Karpas-422 (cell line): ENCODE data around the gene SPACDR. TPM values are rescaled to one million over a fixed set of nuclear protein-coding genes. Genes with fewer than 3 reads are reported as not detected.

Experiments used
- DNase-seq: peaks from one replicate; pipeline ENCODE4 v3.0.0-alpha.2; 2015
- H2AFZ ChIP-seq: fragments of 200-600 bp; sonication (generic); 2 replicates; pipeline ENCODE4 v1.6.1; 2014; ENCODE audit warnings: antibody characterized with exemption, low read length, mixed read lengths
- H3K27ac ChIP-seq: fragments of 200-600 bp; sonication (generic); 2 replicates; pipeline ENCODE4 v1.5.1; 2014; ENCODE audit warnings: mild to moderate bottlenecking, low read length, moderate library complexity
- H3K27me3 ChIP-seq: fragments of 200-600 bp; sonication (generic); 2 replicates; pipeline ENCODE4 v1.6.1; 2014; ENCODE audit warnings: low read length, mixed read lengths
- H3K36me3 ChIP-seq: fragments of 200-600 bp; sonication (generic); 2 replicates; pipeline ENCODE4 v1.6.1; 2014; ENCODE audit warnings: low read length, mixed read lengths; ENCODE audit not compliant: insufficient read depth
- H3K4me1 ChIP-seq: fragments of 200-600 bp; sonication (generic); 2 replicates; pipeline ENCODE4 v1.6.1; 2014; ENCODE audit warnings: mild to moderate bottlenecking, low read length, mixed read lengths
- H3K4me2 ChIP-seq: fragments of 200-600 bp; sonication (generic); 2 replicates; pipeline ENCODE4 v1.6.1; 2014; ENCODE audit warnings: low read length, low read depth, mild to moderate bottlenecking; ENCODE audit not compliant: poor library complexity, severe bottlenecking
- H3K4me3 ChIP-seq: fragments of 200-600 bp; sonication (generic); 2 replicates; pipeline ENCODE4 v1.5.1; 2014; ENCODE audit warnings: mild to moderate bottlenecking, antibody characterized with exemption, low read length, mixed read lengths
- H3K79me2 ChIP-seq: fragments of 200-600 bp; sonication (generic); 2 replicates; pipeline ENCODE4 v1.6.1; 2014; ENCODE audit warnings: mild to moderate bottlenecking, low read length, mixed read lengths
- H3K9ac ChIP-seq: fragments of 200-600 bp; sonication (generic); 2 replicates; pipeline ENCODE4 v1.6.0; 2014; ENCODE audit warnings: low read length
- H3K9me2 ChIP-seq: fragments of 200-600 bp; sonication (generic), shearing (Covaris generic); replicated peaks from 2 replicates; pipeline ENCODE4 v1.6.0; 2014; ENCODE audit warnings: mild to moderate bottlenecking, low read length, moderate library complexity; ENCODE audit not compliant: insufficient read depth
- H3K9me3 ChIP-seq: fragments of 300-700, 200-600 bp; sonication (generic); 2 replicates; pipeline ENCODE4 v1.6.1; 2014; ENCODE audit warnings: low read length, mixed read lengths
- H4K20me1 ChIP-seq: fragments of 200-600 bp; sonication (generic); 2 replicates; pipeline ENCODE4 v1.6.1; 2014; ENCODE audit warnings: mild to moderate bottlenecking, antibody characterized with exemption, low read length, low read depth; ENCODE audit not compliant: insufficient read depth
- total RNA-seq: library from RNA; depleted of rRNA; stranded (reverse); fragments of >200 nt; shearing (Covaris generic); gene quantifications from 2 replicates; pipeline ENCODE4 v1.2.3, GENCODE V29; 2014; ENCODE audit warnings: low replicate concordance; rRNA removed

SPACDR gene
- total RNA-seq, 1 experiment from 2014 or later = 1.5 TPM

DNA sequence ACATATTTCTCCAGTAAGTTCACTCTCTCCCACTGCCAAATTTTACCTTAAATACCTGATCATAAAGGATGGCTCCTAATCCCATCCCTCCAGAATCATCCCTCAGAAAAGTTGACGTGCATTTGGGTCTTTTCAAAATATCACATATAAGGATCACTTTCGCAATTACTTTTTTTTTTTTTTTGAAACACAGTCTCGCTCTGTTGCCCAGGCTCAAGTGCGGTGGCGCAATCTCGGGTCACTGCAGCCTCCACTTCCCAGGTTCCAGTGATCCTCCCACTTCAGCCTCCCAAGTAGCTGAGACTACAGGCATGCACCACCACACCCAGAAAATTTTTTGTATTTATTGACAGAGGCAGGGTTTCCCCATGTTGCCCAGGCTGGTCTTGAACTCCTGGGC is 53.0 kb downstream of the SPACDR start:
- Histone ChIP-seq H3K79me2 (no peaks in the 10 kb centered on the region), H3K4me1 (peaks cover 7% of the 10 kb centered on the region), H3K36me3 (no peaks in the 10 kb centered on the region), H3K9ac (no peak overlapping the region), H3K9me3 (no peaks in the 10 kb centered on the region), H3K27ac (no peak overlapping the region), H3K27me3 (no peaks in the 10 kb centered on the region), H4K20me1 (no peaks in the 10 kb centered on the region), H2AFZ (no peak overlapping the region), H3K4me3 (no peak overlapping the region), H3K9me2 (no peaks in the 10 kb centered on the region), H3K4me2 (no peak overlapping the region)
- no peak for DNase-seq

DNA sequence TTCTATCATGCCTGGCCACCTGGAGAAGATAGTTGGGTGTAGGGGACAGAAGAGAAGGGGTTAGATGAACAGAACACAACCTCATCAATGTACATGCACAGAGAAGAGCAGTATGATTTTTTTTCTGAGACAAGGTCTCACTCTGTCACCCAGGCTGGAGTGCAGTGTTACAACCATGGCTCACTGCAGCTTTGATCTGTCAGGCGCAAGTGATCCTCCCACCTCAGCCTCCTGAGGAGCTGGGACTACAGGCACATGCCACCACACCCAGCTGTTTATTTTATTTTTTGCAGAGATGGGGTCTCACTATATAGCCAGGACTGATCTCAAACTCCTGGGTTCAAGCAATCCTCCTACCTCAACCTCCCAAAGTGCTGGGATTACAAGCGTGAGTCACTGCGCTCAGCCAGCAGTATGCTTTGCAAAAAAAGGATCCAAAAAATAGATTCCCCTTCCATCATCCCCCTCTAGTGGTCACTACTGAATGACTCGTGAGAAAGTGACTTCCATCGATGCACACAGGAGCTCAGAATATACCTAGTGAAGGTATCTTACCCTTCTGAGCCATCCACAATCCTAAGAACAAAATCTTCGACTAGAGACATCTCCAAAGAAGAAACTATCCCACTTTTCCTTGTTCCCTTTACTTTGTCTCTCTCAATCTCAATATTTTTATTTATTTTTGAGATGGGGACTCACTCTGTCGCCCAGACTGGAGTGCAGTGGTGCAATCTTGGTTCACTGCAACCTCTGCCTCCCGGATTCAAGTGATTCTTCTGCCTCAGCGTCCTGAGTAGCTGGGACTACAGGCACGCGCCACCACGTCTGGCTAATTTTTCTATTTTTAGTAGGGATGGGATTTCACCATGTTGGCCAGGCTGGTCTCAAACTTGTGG is 56.5 kb downstream of the SPACDR start:
- Histone ChIP-seq H3K4me2 (no peak overlapping the region), H3K9me2 (no peaks in the 10 kb centered on the region), H3K27ac (no peak overlapping the region), H3K79me2 (no peaks in the 10 kb centered on the region), H4K20me1 (no peaks in the 10 kb centered on the region), H3K4me1 (no peaks in the 10 kb centered on the region), H3K4me3 (no peak overlapping the region), H3K27me3 (no peaks in the 10 kb centered on the region), H3K9me3 (no peaks in the 10 kb centered on the region), H3K36me3 (no peaks in the 10 kb centered on the region), H3K9ac (no peak overlapping the region), H2AFZ (no peak overlapping the region)
- peak; percentile 87 for DNase-seq

GRCh38 chr7:100406767-100407166 is 57.3 kb downstream of the SPACDR start:
- H3K4me1 ChIP-seq = no peaks in the 10 kb centered on the region
- no peak overlapping the region for H3K27ac ChIP-seq
- no peak for DNase-seq
- H3K4me2 ChIP-seq = no peak overlapping the region
- no peak overlapping the region for H3K4me3 ChIP-seq
- H4K20me1 ChIP-seq = no peaks in the 10 kb centered on the region
- H3K9me3 ChIP-seq = no peaks in the 10 kb centered on the region
- no peaks in the 10 kb centered on the region for H3K9me2 ChIP-seq
- no peak overlapping the region for H2AFZ ChIP-seq
- no peaks in the 10 kb centered on the region for H3K27me3 ChIP-seq
- no peaks in the 10 kb centered on the region for H3K36me3 ChIP-seq
- H3K79me2 ChIP-seq = no peaks in the 10 kb centered on the region
- H3K9ac ChIP-seq = no peak overlapping the region

Other genes starting within 250 kb of the SPACDR start
- gene PVRIG, start 244.3 kb downstream of the SPACDR start, total RNA-seq = 1.6 and 2.7 TPM in 2 replicates
- not detected in 2 replicates for gene SPDYE3, start 156.6 kb downstream of the SPACDR start, total RNA-seq
- gene PILRB, start 106.1 kb downstream of the SPACDR start, total RNA-seq = 58.9 and 98.2 TPM in 2 replicates
- 2.3 and 2.4 TPM in 2 replicates for gene PILRA, start 90.8 kb downstream of the SPACDR start, total RNA-seq
- gene ZCWPW1, start 35.6 kb downstream of the SPACDR start, total RNA-seq = 3.0 and 8.8 TPM in 2 replicates
- gene MEPCE, start 34.4 kb downstream of the SPACDR start, total RNA-seq = 28.4 and 40.4 TPM in 2 replicates
- 25.9 and 106 TPM in 2 replicates for gene PPP1R35, start 27.8 kb downstream of the SPACDR start, total RNA-seq
- 40.4 and 97.3 TPM in 2 replicates for gene TSC22D4, start 15.0 kb upstream of the SPACDR start, total RNA-seq
- gene NYAP1, start 19.7 kb upstream of the SPACDR start, total RNA-seq = not detected in 2 replicates
- gene AGFG2, start 74.9 kb upstream of the SPACDR start, total RNA-seq = 5.7 and 6.7 TPM in 2 replicates
- 2.5 and 4.9 TPM in 2 replicates for gene SAP25, start 109.6 kb upstream of the SPACDR start, total RNA-seq
- gene LRCH4, start 121.9 kb upstream of the SPACDR start, total RNA-seq = 11.9 and 33.5 TPM in 2 replicates
- 1.0 TPM in 1 of 2 replicates, not detected in the other for gene FBXO24, start 122.1 kb upstream of the SPACDR start, total RNA-seq
- 2.8 and 12.3 TPM in 2 replicates for gene PCOLCE, start 138.1 kb upstream of the SPACDR start, total RNA-seq
- gene MOSPD3, start 148.3 kb upstream of the SPACDR start, total RNA-seq = 8.2 and 9.7 TPM in 2 replicates
- gene TFR2, start 177.3 kb upstream of the SPACDR start, total RNA-seq = 4.2 and 12.0 TPM in 2 replicates
- gene ACTL6B, start 192.2 kb upstream of the SPACDR start, total RNA-seq = not detected in 2 replicates
- gene GNB2, start 209.5 kb upstream of the SPACDR start, total RNA-seq = 65.0 and 101 TPM in 2 replicates
- 16.3 and 38.2 TPM in 2 replicates for gene GIGYF1, start 230.0 kb upstream of the SPACDR start, total RNA-seq
- gene POP7, start 241.9 kb upstream of the SPACDR start, total RNA-seq = 29.7 and 72.8 TPM in 2 replicates